Activated CD4-positive, alpha-beta T cell treated with anti-CD3 and anti-CD28 coated beads for 36 hours (primary cell): ENCODE measurements around the gene ZNF70. TPM values are rescaled to one million over a fixed set of nuclear protein-coding genes. Genes with fewer than 3 reads are reported as not detected.
A peak's percentile ranks its signal among the peaks of the same experiment; 100 is the strongest.

Source experiments
- ATAC-seq: fragments of 200-7000 bp; cut with Tn5 transposase; one replicate; pipeline ENCODE4 v1.10.0; 2021; ENCODE audit warnings: mild to moderate bottlenecking, moderate library complexity
- CTCF ChIA-PET: fragments of 350-600 bp; sonication (Branson Sonifier 250); formaldehyde crosslinking; loops from one replicate; lab custom pipeline; 2021; ENCODE audit warnings: antibody characterized with exemption; lab: Charles Lee
- POLR2A ChIA-PET: fragments of 350-600 bp; sonication (Branson Sonifier 250); formaldehyde crosslinking; loops from one replicate; lab custom pipeline; 2021; ENCODE audit warnings: antibody characterized with exemption, inconsistent platforms; lab: Charles Lee
- DNase-seq: peaks from one replicate; pipeline ENCODE4 v3.0.0-alpha.2; 2020
- H3K27ac Mint-ChIP-seq: one replicate; pipeline ENCODE4 v1.8.0; 2021; ENCODE audit warnings: mixed read lengths
- H3K27me3 Mint-ChIP-seq: one replicate; pipeline ENCODE4 v1.8.0; 2021; ENCODE audit warnings: mixed read lengths
- H3K36me3 Mint-ChIP-seq: one replicate; pipeline ENCODE4 v1.8.0; 2021; ENCODE audit warnings: low read depth, mixed read lengths
- H3K4me1 Mint-ChIP-seq: one replicate; pipeline ENCODE4 v1.8.0; 2021; ENCODE audit warnings: mixed read lengths
- H3K4me3 Mint-ChIP-seq: one replicate; pipeline ENCODE4 v1.8.0; 2021; ENCODE audit warnings: mild to moderate bottlenecking, moderate library complexity, mixed read lengths
- H3K9me3 Mint-ChIP-seq: one replicate; pipeline ENCODE4 v1.8.0; 2021; ENCODE audit warnings: low read depth, mixed read lengths
- intact Hi-C, 2 experiments: fragments of 100-400 bp; cut with DNase I in 1 of 2; cut with micrococcal nuclease in 1 of 2; formaldehyde crosslinking; loops; one replicate each; pipeline versions ENCODE4 v1.14.2 to v1.15.1; 2022 to 2024; cut with DNase I, micrococcal nuclease
- total RNA-seq, 2 experiments: library from RNA; stranded (reverse); gene quantifications; one replicate each; pipeline ENCODE4 v1.2.3, GENCODE V29; 2021

Gene ZNF70
- 1 to 10 TPM; 1.6 to 1.7 TPM for total RNA-seq

- POLR2A ChIA-PET, result interaction anchor here (0.7 to 1.2 kb wide), 3 partner anchors 37 to 143 kb away, joined by 3 to 4 read pairs (median 3); partner anchors contain the start of genes MIF and SLC2A11
- peak; percentile 99 for ATAC-seq
- CTCF ChIA-PET, result no interaction called here
- Mint-ChIP-seq H3K27me3 (peaks cover 2% of the 10 kb centered on the region), H3K36me3 (peaks cover 5% of the 10 kb centered on the region), H3K9me3 (no peaks in the 10 kb centered on the region), H3K4me3 (peak within 1 kb of the TSS; percentile 77), H3K4me1 (peaks cover 11% of the 10 kb centered on the region), H3K27ac (peak within 1 kb of the TSS; percentile 56)
- intact Hi-C loops, result loop anchor here (1.0 to 5.0 kb wide), 11 partner anchors 14 to 209 kb away; partner anchors contain the start of genes CHCHD10 (in 1 of the 2), DERL3 (in 1 of the 2), MIF (in 1 of the 2) and SMARCB1 (in 1 of the 2)
- peak; percentile 91 for DNase-seq
Observed at GRCh38 chr22:23750714-23751440, at the start of gene ZNF70. Gene ZNF70, minus strand, starts transcription at chr22:23751112. Its CDS starts 5,972 bp downstream, at chr22:23745140.

GRCh38 chr22:23796461-23796860 is 45.5 kb upstream of the ZNF70 start:
- ChIA-PET POLR2A (no interaction called here), CTCF (no interaction called here)
- H3K4me1 Mint-ChIP-seq, result no peaks in the 10 kb centered on the region
- ATAC-seq (no peak), DNase-seq (no peak)
- no peak overlapping the region for H3K27ac Mint-ChIP-seq
- intact Hi-C loops, result no loop called here
- H3K4me3 Mint-ChIP-seq, result no peak overlapping the region
- H3K36me3 Mint-ChIP-seq, result peaks cover 41% of the 10 kb centered on the region
- no peaks in the 10 kb centered on the region for H3K9me3 Mint-ChIP-seq
- no peaks in the 10 kb centered on the region for H3K27me3 Mint-ChIP-seq

GRCh38 chr22:23793326-23793725 is 42.4 kb upstream of the ZNF70 start:
- POLR2A ChIA-PET, result interaction anchor here (0.6 kb wide), 1 partner anchor 37 kb away, joined by 3 read pairs; no protein-coding TSS in a partner anchor
- no peaks in the 10 kb centered on the region for H3K27me3 Mint-ChIP-seq

GRCh38 chr22:23791738-23792645 is 41.1 kb upstream of the ZNF70 start:
- no peak for DNase-seq
- no peak overlapping the region for H3K27ac Mint-ChIP-seq
- peaks cover 29% of the 10 kb centered on the region for H3K36me3 Mint-ChIP-seq
- H3K9me3 Mint-ChIP-seq, result no peaks in the 10 kb centered on the region
- ChIA-PET POLR2A (no interaction called here), CTCF (interaction anchor here (0.6 kb wide), 1 partner anchor 7 kb away, joined by 3 read pairs; no protein-coding TSS in a partner anchor)
- no peak for ATAC-seq
- no peak overlapping the region for H3K4me3 Mint-ChIP-seq
- intact Hi-C loops, result no loop called here
- peaks cover 19% of the 10 kb centered on the region for H3K4me1 Mint-ChIP-seq
- H3K27me3 Mint-ChIP-seq, result no peaks in the 10 kb centered on the region

More at GRCh38 chr22:23793326-23793725, 42.4 kb upstream of the ZNF70 start:
- no peak for ATAC-seq
- CTCF ChIA-PET, result no interaction called here
- H3K9me3 Mint-ChIP-seq, result no peaks in the 10 kb centered on the region
- peaks cover 12% of the 10 kb centered on the region for H3K4me1 Mint-ChIP-seq
- H3K27ac Mint-ChIP-seq, result no peak overlapping the region
- H3K4me3 Mint-ChIP-seq, result no peak overlapping the region
- intact Hi-C loops, result no loop called here
- DNase-seq, result no peak
- H3K36me3 Mint-ChIP-seq, result peaks cover 31% of the 10 kb centered on the region

- ATAC-seq, result no peak
- no peak for DNase-seq
- intact Hi-C loops, result no loop called here
- ChIA-PET CTCF (no interaction called here), POLR2A (no interaction called here)
- Mint-ChIP-seq H3K4me3 (no peak overlapping the region), H3K36me3 (peaks cover 22% of the 10 kb centered on the region), H3K4me1 (peaks cover 24% of the 10 kb centered on the region), H3K27ac (no peak overlapping the region), H3K27me3 (no peaks in the 10 kb centered on the region), H3K9me3 (no peaks in the 10 kb centered on the region)
Observed at GRCh38 chr22:23790819-23791737, 40.2 kb upstream of the ZNF70 start.

GRCh38 chr22:23789638-23790037 is 38.7 kb upstream of the ZNF70 start:
- Mint-ChIP-seq H3K9me3 (no peaks in the 10 kb centered on the region), H3K4me1 (peaks cover 26% of the 10 kb centered on the region), H3K27ac (no peak overlapping the region), H3K36me3 (peaks cover 17% of the 10 kb centered on the region), H3K27me3 (no peaks in the 10 kb centered on the region), H3K4me3 (no peak overlapping the region)
- ATAC-seq, result no peak
- CTCF ChIA-PET, result interaction anchor here (0.5 to 1.6 kb wide), 3 partner anchors 21 to 657 kb away, joined by 3 to 5 read pairs (median 3); no protein-coding TSS in a partner anchor
- POLR2A ChIA-PET, result no interaction called here
- no peak for DNase-seq
- intact Hi-C loops, result loop anchor here in 1 of 2 experiments (5.0 kb wide), 1 partner anchor 103 kb away; the partner anchor contains the start of gene MIF

GRCh38 chr22:23789121-23789520 is 38.2 kb upstream of the ZNF70 start:
- no peak overlapping the region for H3K4me3 Mint-ChIP-seq
- H3K27ac Mint-ChIP-seq, result no peak overlapping the region
- no peaks in the 10 kb centered on the region for H3K9me3 Mint-ChIP-seq
- ChIA-PET POLR2A (no interaction called here), CTCF (interaction anchor here (1.6 kb wide), 1 partner anchor 20 kb away, joined by 3 read pairs; no protein-coding TSS in a partner anchor)
- intact Hi-C loops, result loop anchor here in 1 of 2 experiments (5.0 kb wide), 1 partner anchor 103 kb away; the partner anchor contains the start of gene MIF
- ATAC-seq, result no peak
- peaks cover 30% of the 10 kb centered on the region for H3K4me1 Mint-ChIP-seq
- no peak for DNase-seq
- H3K36me3 Mint-ChIP-seq, result peaks cover 15% of the 10 kb centered on the region
- no peaks in the 10 kb centered on the region for H3K27me3 Mint-ChIP-seq

GRCh38 chr22:23787910-23788309 is 37.0 kb upstream of the ZNF70 start:
- Mint-ChIP-seq H3K27me3 (no peaks in the 10 kb centered on the region), H3K4me1 (peaks cover 30% of the 10 kb centered on the region), H3K27ac (peak overlapping the region; percentile 86), H3K4me3 (peak overlapping the region; percentile 84), H3K36me3 (peaks cover 10% of the 10 kb centered on the region), H3K9me3 (no peaks in the 10 kb centered on the region)
- CTCF ChIA-PET, result no interaction called here
- ATAC-seq (no peak), DNase-seq (no peak)
- POLR2A ChIA-PET, result no interaction called here
- intact Hi-C loops, result loop anchor here (1.0 to 5.0 kb wide), 12 partner anchors 16 to 767 kb away; partner anchors contain the start of genes DERL3 (in 2 of the 2), MIF (in 2 of the 2), CABIN1 (in 1 of the 2) and CHCHD10 (in 1 of the 2)

- ATAC-seq (peak; percentile 41), DNase-seq (no peak)
- CTCF ChIA-PET, result interaction anchor here (1.9 kb wide), 1 partner anchor 13 kb away, joined by 8 read pairs; no protein-coding TSS in a partner anchor
- Mint-ChIP-seq H3K36me3 (peaks cover 10% of the 10 kb centered on the region), H3K4me1 (peaks cover 30% of the 10 kb centered on the region), H3K27me3 (no peaks in the 10 kb centered on the region), H3K27ac (peak overlapping the region; percentile 86), H3K4me3 (peak overlapping the region; percentile 84), H3K9me3 (no peaks in the 10 kb centered on the region)
- intact Hi-C loops, result loop anchor here (1.0 to 5.0 kb wide), 12 partner anchors 15 to 767 kb away; partner anchors contain the start of genes DERL3 (in 2 of the 2), MIF (in 2 of the 2), CABIN1 (in 1 of the 2) and CHCHD10 (in 1 of the 2)
- POLR2A ChIA-PET, result interaction anchor here (1.3 kb wide), 1 partner anchor 107 kb away, joined by 4 read pairs; the partner anchor contains the start of gene MIF
Observed at GRCh38 chr22:23787600-23787896, 36.6 kb upstream of the ZNF70 start.
